T-helper 17 cell (primary cell): ENCODE results near the gene CACNA1C. TPM values are rescaled to one million over a fixed set of nuclear protein-coding genes. Genes with fewer than 3 reads are reported as not detected.
A peak's percentile ranks its signal among the peaks of the same experiment; 100 is the strongest.

Source experiments
- ATAC-seq: fragments of 150-1000 bp; cut with Tn5 transposase; 2 replicates; pipeline ENCODE4 v1.10.0; 2021; ENCODE audit warnings: mild to moderate bottlenecking, moderate library complexity
- DNase-seq, 3 donors: peaks; one replicate each; pipeline versions ENCODE4 v3.0.0 to v3.0.0-alpha.2; 2020 to 2021
- H3K9me3 ChIP-seq: one replicate; pipeline ENCODE4 v1.7.0; 2013; ENCODE audit warnings: low read length, mild to moderate bottlenecking; ENCODE audit not compliant: control insufficient read depth, poor library complexity, severe bottlenecking
- H3K27ac Mint-ChIP-seq: one replicate; pipeline ENCODE4 v1.8.0; 2022; ENCODE audit warnings: mild to moderate bottlenecking, moderate library complexity, mixed read lengths
- H3K27me3 Mint-ChIP-seq: one replicate; pipeline ENCODE4 v1.8.0; 2022; ENCODE audit warnings: mixed read lengths
- H3K36me3 Mint-ChIP-seq: one replicate; pipeline ENCODE4 v1.8.0; 2022; ENCODE audit warnings: low read depth, mixed read lengths
- H3K4me1 Mint-ChIP-seq: one replicate; pipeline ENCODE4 v1.8.0; 2022; ENCODE audit warnings: mild to moderate bottlenecking, mixed read lengths
- H3K4me3 Mint-ChIP-seq: one replicate; pipeline ENCODE4 v1.8.0; 2022; ENCODE audit warnings: mild to moderate bottlenecking, moderate library complexity, mixed read lengths
- total RNA-seq, 4 donors: library from RNA in 2 of 4; stranded (reverse) in 2 of 4; gene quantifications; one replicate each; pipeline ENCODE4 v1.2.3 and lab custom pipeline; 2022 to 2026

Gene CACNA1C
- total RNA-seq, 2 donors from 2014 or later = 0.02 to 0.18 TPM

- peaks cover 6% of the 10 kb centered on the region for H3K36me3 Mint-ChIP-seq
- peaks cover 10% of the 10 kb centered on the region for H3K4me1 Mint-ChIP-seq
- no peaks in the 10 kb centered on the region for H3K9me3 ChIP-seq
- peak overlapping the region; percentile 39 for H3K27ac Mint-ChIP-seq
- peaks cover 51% of the 10 kb centered on the region for H3K27me3 Mint-ChIP-seq
- ATAC-seq (no peak), DNase-seq (no peak)
- H3K4me3 Mint-ChIP-seq = no peak overlapping the region
Measured at GRCh38 chr12:2018391-2018790, 34.4 kb upstream of the CACNA1C start.

DNA sequence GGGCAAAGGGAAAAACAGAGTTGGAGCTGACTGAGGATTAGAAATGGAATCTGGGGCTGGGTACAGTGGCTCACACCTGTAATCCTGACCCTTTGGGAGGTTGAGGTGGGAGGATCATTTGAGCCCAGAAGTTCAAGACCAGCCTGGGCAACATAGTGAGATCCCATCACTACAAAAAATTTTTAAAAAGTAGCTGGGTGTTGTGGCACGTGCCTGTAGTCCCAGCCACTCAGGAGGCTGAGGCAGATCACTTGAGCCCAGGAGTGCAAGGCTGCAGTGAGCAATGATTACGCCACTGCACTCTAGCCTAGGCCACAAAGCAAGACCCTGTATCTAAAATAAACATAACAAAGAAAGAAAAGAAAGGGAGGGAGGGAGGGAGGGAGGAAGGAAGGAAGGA, 33.7 kb upstream of the CACNA1C start:
- H3K27me3 Mint-ChIP-seq = peaks cover 55% of the 10 kb centered on the region
- H3K27ac Mint-ChIP-seq = peak overlapping the region; percentile 39
- no peak overlapping the region for H3K4me3 Mint-ChIP-seq
- H3K4me1 Mint-ChIP-seq = peaks cover 10% of the 10 kb centered on the region
- no peaks in the 10 kb centered on the region for H3K9me3 ChIP-seq
- ATAC-seq (no peak), DNase-seq (no peak)
- H3K36me3 Mint-ChIP-seq = peaks cover 6% of the 10 kb centered on the region

- H3K9me3 ChIP-seq = no peaks in the 10 kb centered on the region
- Mint-ChIP-seq H3K4me1 (peaks cover 10% of the 10 kb centered on the region), H3K27ac (no peak overlapping the region), H3K4me3 (no peak overlapping the region), H3K27me3 (peaks cover 61% of the 10 kb centered on the region), H3K36me3 (peaks cover 8% of the 10 kb centered on the region)
- DNase-seq = no peak
- ATAC-seq = no peak
Measured at GRCh38 chr12:2020511-2020910, 32.3 kb upstream of the CACNA1C start.

DNA sequence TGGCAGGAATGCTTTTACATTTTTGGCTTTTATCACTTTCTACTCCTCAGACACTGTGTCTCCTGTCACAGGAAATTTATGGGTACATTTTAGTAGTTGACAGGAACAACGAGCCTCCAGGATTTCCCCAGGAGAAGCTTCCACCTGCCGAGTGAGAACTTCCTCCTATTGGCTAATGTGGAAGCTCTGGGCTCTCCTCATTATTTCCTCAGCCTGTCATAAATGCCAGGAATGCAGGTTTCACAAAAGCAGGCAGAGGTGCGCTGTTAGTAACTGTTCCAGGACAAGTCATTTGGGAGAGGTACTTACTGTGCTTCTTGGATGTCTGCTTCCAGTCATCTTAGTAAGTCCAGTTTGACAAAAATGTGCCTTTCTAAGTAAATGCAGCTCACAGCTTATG, 29.4 kb upstream of the CACNA1C start:
- Mint-ChIP-seq H3K4me3 (no peak overlapping the region), H3K27ac (no peak overlapping the region), H3K27me3 (peaks cover 43% of the 10 kb centered on the region), H3K4me1 (peaks cover 3% of the 10 kb centered on the region), H3K36me3 (peaks cover 8% of the 10 kb centered on the region)
- ATAC-seq = no peak
- no peak for DNase-seq
- H3K9me3 ChIP-seq = no peaks in the 10 kb centered on the region

DNA sequence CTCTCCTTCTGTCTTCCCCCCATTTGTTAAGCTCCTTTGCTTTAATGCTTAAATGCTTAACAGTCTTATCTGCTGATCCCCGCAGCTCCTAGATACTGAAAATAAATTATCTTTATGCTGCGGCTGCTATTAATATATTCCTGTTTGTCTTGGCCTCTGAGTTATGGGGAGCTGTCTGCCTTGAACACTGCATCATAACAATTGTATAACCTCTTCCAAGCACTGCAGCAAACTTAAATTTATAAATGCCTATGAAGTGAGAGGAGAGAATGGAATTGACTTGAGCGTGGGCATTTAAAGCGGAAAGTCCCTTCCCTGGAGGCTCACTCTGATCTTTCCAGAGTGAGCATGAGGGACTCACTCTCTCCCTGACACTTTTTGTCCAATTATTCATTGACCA, 25.4 kb upstream of the CACNA1C start:
- H3K27me3 Mint-ChIP-seq = peaks cover 36% of the 10 kb centered on the region
- no peak overlapping the region for H3K27ac Mint-ChIP-seq
- DNase-seq (no peak), ATAC-seq (no peak)
- H3K4me1 Mint-ChIP-seq = no peaks in the 10 kb centered on the region
- no peak overlapping the region for H3K4me3 Mint-ChIP-seq
- H3K9me3 ChIP-seq = no peaks in the 10 kb centered on the region
- peaks cover 2% of the 10 kb centered on the region for H3K36me3 Mint-ChIP-seq

DNA sequence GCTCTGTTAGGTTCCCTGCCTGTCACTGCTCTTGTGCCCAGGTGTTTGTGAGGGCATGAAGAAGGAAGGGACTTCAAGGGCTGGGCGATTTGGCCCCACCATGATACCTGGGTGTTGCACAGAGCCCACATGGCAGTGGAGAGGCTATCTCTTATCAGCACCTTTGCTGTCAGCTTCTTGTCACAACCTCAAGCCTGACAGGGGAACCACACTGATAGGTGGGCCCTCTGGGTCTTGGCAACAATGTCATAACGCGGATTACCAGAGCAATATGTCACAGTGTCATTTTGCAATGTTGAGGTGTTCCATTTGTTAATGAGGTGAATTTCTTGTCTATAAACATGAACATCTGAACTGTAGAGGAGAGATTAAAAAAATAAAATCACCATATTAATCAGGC, 22.9 kb upstream of the CACNA1C start:
- H3K27me3 Mint-ChIP-seq = peaks cover 40% of the 10 kb centered on the region
- no peak overlapping the region for H3K4me3 Mint-ChIP-seq
- peaks cover 5% of the 10 kb centered on the region for H3K36me3 Mint-ChIP-seq
- H3K9me3 ChIP-seq = no peaks in the 10 kb centered on the region
- DNase-seq = no peak
- peak overlapping the region; percentile 24 for H3K27ac Mint-ChIP-seq
- H3K4me1 Mint-ChIP-seq = peaks cover 4% of the 10 kb centered on the region
- no peak for ATAC-seq

GRCh38 chr12:2032506-2032905, 20.3 kb upstream of the CACNA1C start:
- no peak overlapping the region for H3K27ac Mint-ChIP-seq
- ATAC-seq (no peak), DNase-seq (no peak)
- H3K4me1 Mint-ChIP-seq = peaks cover 8% of the 10 kb centered on the region
- peaks cover 7% of the 10 kb centered on the region for H3K36me3 Mint-ChIP-seq
- no peaks in the 10 kb centered on the region for H3K9me3 ChIP-seq
- H3K27me3 Mint-ChIP-seq = peaks cover 62% of the 10 kb centered on the region
- no peak overlapping the region for H3K4me3 Mint-ChIP-seq

GRCh38 chr12:2034633-2035430, 18.0 kb upstream of the CACNA1C start:
- ATAC-seq = peak; percentile 99
- H3K36me3 Mint-ChIP-seq = peaks cover 7% of the 10 kb centered on the region
- peaks cover 78% of the 10 kb centered on the region for H3K27me3 Mint-ChIP-seq
- H3K4me1 Mint-ChIP-seq = peaks cover 11% of the 10 kb centered on the region
- H3K4me3 Mint-ChIP-seq = peak overlapping the region; percentile 87
- peak overlapping the region; percentile 73 for H3K27ac Mint-ChIP-seq
- H3K9me3 ChIP-seq = no peaks in the 10 kb centered on the region
- DNase-seq = peak; percentile 77 to 87 (median 85)

- H3K9me3 ChIP-seq = no peaks in the 10 kb centered on the region
- peak; percentile 20 for ATAC-seq
- H3K4me3 Mint-ChIP-seq = peak overlapping the region; percentile 79
- peaks cover 11% of the 10 kb centered on the region for H3K4me1 Mint-ChIP-seq
- peaks cover 7% of the 10 kb centered on the region for H3K36me3 Mint-ChIP-seq
- peak overlapping the region; percentile 73 for H3K27ac Mint-ChIP-seq
- peaks cover 80% of the 10 kb centered on the region for H3K27me3 Mint-ChIP-seq
- DNase-seq = no peak
Measured at GRCh38 chr12:2035431-2036055, 17.2 kb upstream of the CACNA1C start.

DNA sequence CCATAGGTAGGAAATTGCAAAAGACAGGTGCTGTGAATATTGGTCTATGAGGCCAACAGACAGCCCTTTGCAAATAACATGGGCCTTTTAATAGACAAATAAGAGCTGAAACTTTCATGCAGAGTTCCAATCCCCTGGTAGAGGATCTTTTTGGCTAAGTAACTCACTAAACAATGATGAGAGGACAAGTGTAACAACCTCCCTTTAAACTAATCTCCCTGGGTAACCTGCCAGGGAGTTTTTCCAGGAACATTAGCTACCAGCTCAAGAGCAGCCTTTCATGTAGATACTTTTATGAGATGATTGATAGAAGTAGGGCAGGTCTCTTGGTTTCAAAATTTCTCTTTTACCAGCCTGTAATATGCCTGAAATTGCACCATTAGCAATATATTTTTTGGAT, 13.8 kb upstream of the CACNA1C start:
- H3K36me3 Mint-ChIP-seq = peaks cover 2% of the 10 kb centered on the region
- H3K27ac Mint-ChIP-seq = no peak overlapping the region
- no peak overlapping the region for H3K4me3 Mint-ChIP-seq
- no peaks in the 10 kb centered on the region for H3K9me3 ChIP-seq
- H3K4me1 Mint-ChIP-seq = peaks cover 11% of the 10 kb centered on the region
- peaks cover 69% of the 10 kb centered on the region for H3K27me3 Mint-ChIP-seq
- ATAC-seq = no peak
- DNase-seq = no peak

GRCh38 chr12:2043054-2043453, 9.7 kb upstream of the CACNA1C start:
- no peaks in the 10 kb centered on the region for H3K9me3 ChIP-seq
- H3K27ac Mint-ChIP-seq = no peak overlapping the region
- DNase-seq = no peak
- H3K27me3 Mint-ChIP-seq = peaks cover 79% of the 10 kb centered on the region
- H3K4me1 Mint-ChIP-seq = peaks cover 3% of the 10 kb centered on the region
- H3K4me3 Mint-ChIP-seq = no peak overlapping the region
- ATAC-seq = no peak
- H3K36me3 Mint-ChIP-seq = peaks cover 6% of the 10 kb centered on the region

DNA sequence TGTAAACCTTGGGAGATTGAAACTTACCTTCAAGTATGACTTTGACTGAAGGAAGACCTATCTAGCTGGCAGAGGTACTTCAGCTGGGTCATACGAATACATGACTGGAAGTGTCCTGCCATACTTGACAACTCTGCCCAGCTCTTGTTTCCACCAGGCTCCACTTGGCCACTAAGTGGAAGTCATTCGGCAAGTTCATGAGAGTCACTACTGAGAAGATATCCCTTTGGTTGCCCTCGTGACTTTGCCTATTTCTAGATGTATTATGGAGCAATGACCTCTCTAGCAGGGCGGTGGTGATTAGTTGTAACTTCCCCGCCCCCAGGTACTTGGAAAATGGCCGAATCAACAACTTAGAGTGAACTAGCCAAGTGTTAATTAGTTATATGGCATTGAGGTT, 8.6 kb upstream of the CACNA1C start:
- DNase-seq (no peak), ATAC-seq (no peak)
- peaks cover 79% of the 10 kb centered on the region for H3K27me3 Mint-ChIP-seq
- H3K27ac Mint-ChIP-seq = no peak overlapping the region
- no peak overlapping the region for H3K4me3 Mint-ChIP-seq
- no peaks in the 10 kb centered on the region for H3K9me3 ChIP-seq
- H3K36me3 Mint-ChIP-seq = peaks cover 6% of the 10 kb centered on the region
- H3K4me1 Mint-ChIP-seq = peaks cover 3% of the 10 kb centered on the region

- peaks cover 14% of the 10 kb centered on the region for H3K4me1 Mint-ChIP-seq
- H3K27ac Mint-ChIP-seq = no peak overlapping the region
- peaks cover 15% of the 10 kb centered on the region for H3K36me3 Mint-ChIP-seq
- no peak overlapping the region for H3K4me3 Mint-ChIP-seq
- peaks cover 90% of the 10 kb centered on the region for H3K27me3 Mint-ChIP-seq
- ATAC-seq (no peak), DNase-seq (no peak)
- H3K9me3 ChIP-seq = no peaks in the 10 kb centered on the region
Measured at GRCh38 chr12:2046957-2047356, 5.8 kb upstream of the CACNA1C start.

DNA sequence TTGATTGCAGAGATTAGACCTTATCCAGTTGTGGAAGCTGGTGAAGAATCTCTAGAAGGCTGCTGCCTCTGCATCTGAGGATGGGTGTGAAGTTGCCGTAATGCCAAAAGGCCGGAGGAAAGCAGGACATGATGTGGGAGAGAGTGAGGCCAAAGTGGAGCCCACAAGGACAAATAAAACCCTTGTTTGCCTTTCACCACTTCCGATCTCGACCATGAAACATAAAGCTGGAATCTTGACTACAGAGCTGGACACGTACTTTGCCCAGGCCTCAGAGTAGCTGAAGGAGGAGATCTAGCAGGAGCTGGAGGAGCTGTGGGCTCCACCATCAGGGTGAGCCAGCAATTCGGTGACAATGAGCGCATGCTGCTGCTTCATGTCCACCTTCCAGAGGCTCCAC, 5.0 kb upstream of the CACNA1C start:
- peaks cover 15% of the 10 kb centered on the region for H3K36me3 Mint-ChIP-seq

More for the DNA sequence above, 5.0 kb upstream of the CACNA1C start:
- H3K4me1 Mint-ChIP-seq = peaks cover 15% of the 10 kb centered on the region
- DNase-seq = no peak
- H3K27me3 Mint-ChIP-seq = peaks cover 87% of the 10 kb centered on the region
- H3K4me3 Mint-ChIP-seq = no peak overlapping the region
- H3K27ac Mint-ChIP-seq = no peak overlapping the region
- H3K9me3 ChIP-seq = no peaks in the 10 kb centered on the region
- no peak for ATAC-seq
